Astrocyte of the spinal cord (primary cell): ENCODE measurements around the gene ZNF444.

Experiments
- DNase-seq: peaks from one replicate; pipeline ENCODE4 v3.0.0; 2011; ENCODE audit warnings: low read depth, low spot score
- H3K4me3 ChIP-seq: 2 replicates; pipeline ENCODE4 v1.5.1; 2011; ENCODE audit warnings: low read depth, mild to moderate bottlenecking, low read length, moderate library complexity
- in situ Hi-C: cut with HindIII; loops from 2 replicates; pipeline ENCODE4 v1.10.0; 2017; ENCODE audit warnings: low sequenced_read_pairs
- TF ChIP-seq, protein P1 (sequence below): IDR thresholded peaks from 2 replicates; pipeline ENCODE4 v1.5.1; 2012; ENCODE audit warnings: low read depth, mild to moderate bottlenecking, low read length, inconsistent platforms

ZNF444 gene

DNA sequence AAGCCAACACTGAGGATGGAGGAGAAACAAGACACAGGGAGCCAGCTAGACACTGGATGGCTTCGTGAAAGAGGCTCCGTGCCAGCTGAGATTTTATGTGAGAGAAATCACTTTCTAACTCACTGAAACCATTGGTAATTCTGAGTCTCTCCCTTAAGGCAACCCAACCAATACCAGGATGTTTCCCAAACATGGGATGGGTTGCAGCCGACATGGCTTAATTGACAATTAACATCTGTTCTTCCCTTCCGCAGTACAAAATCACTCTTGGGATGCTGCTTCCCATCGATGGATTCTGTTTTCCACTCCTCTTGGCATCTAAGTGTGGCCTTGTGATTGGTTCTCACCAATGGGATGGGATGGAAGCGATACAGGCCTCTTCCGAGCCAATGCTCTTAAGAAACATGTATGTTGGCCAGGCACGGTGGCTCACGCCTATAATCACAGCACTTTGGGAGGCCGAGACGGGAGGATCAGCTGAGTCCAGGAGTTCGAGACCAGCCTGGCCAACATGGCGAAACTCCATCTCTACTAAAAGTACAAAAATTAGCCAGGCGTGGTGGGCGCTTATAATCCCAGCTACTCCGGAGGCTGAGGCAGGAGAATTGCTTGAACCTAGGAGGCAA is 17.7 kb upstream of the ZNF444 start:
- no peak for DNase-seq
- TF ChIP-seq, protein P1, sequence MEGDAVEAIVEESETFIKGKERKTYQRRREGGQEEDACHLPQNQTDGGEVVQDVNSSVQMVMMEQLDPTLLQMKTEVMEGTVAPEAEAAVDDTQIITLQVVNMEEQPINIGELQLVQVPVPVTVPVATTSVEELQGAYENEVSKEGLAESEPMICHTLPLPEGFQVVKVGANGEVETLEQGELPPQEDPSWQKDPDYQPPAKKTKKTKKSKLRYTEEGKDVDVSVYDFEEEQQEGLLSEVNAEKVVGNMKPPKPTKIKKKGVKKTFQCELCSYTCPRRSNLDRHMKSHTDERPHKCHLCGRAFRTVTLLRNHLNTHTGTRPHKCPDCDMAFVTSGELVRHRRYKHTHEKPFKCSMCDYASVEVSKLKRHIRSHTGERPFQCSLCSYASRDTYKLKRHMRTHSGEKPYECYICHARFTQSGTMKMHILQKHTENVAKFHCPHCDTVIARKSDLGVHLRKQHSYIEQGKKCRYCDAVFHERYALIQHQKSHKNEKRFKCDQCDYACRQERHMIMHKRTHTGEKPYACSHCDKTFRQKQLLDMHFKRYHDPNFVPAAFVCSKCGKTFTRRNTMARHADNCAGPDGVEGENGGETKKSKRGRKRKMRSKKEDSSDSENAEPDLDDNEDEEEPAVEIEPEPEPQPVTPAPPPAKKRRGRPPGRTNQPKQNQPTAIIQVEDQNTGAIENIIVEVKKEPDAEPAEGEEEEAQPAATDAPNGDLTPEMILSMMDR = no peak
- H3K4me3 ChIP-seq = no peak overlapping the region
- in situ Hi-C loops = no loop called here

DNA sequence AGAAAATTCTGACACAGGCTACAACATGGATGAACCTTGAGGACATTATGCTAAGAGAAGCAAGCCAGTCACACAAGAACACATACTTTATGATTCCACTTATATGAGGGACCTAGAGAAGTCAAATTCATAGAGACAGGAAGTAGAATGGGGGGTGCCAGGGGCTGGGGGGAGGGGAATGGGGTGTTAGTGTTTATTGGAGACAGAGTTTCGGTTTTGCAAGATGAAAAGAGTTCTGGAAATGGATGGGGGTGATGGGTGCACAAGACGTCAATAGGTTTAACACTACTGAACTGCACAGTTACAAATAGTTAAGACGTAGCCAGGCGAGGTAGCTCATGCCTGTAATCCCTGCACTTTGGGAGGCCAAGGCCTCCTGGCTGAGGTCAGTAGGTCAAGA is 16.5 kb upstream of the ZNF444 start:
- in situ Hi-C loops = no loop called here
- H3K4me3 ChIP-seq = no peak overlapping the region
- TF ChIP-seq, protein P1 = no peak
- no peak for DNase-seq

- no peak for DNase-seq
- in situ Hi-C loops = no loop called here
- H3K4me3 ChIP-seq = no peak overlapping the region
- TF ChIP-seq, protein P1 = no peak
These were observed 15.1 kb upstream of the ZNF444 start for GRCh38 chr19:56125806-56126590.

- in situ Hi-C loops = no loop called here
- DNase-seq = no peak
- TF ChIP-seq, protein P1 = no peak
These were observed 13.9 kb upstream of the ZNF444 start for GRCh38 chr19:56126983-56127780.

DNA sequence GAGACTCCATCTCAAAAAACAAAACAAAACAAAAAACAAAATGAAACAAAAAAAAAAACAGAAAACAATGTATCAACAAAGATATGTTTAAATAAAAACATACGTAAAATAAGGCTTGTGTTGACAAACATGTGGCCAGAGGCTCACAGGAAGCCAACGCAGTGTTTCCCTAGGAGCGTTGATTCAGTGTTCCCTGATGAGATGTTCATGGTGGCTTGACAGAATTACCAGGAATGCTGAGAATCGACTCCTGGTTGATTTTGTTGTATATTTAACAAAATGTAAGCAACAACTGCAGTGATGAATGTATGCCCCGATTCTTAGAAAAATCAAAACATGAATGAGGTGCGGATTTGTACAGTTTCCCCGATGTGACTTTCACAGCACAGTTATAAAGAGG is 11.1 kb upstream of the ZNF444 start:
- DNase-seq = no peak
- in situ Hi-C loops = no loop called here
- TF ChIP-seq, protein P1 = no peak
- H3K4me3 ChIP-seq = no peak overlapping the region

More at GRCh38 chr19:56126983-56127780, 13.9 kb upstream of the ZNF444 start:
- no peak overlapping the region for H3K4me3 ChIP-seq

GRCh38 chr19:56131651-56132050 is 9.4 kb upstream of the ZNF444 start:
- TF ChIP-seq, protein P1 = no peak
- in situ Hi-C loops = no loop called here
- H3K4me3 ChIP-seq = no peak overlapping the region
- no peak for DNase-seq
